ENCODE results near the gene SNRNP200.

SNRNP200 gene

GRCh38 chr2:96261328-96262003 lies 43.9 kb downstream of the SNRNP200 start:
- DNase-seq (ENCODE audit: low read depth in 1 of 2, low spot score in 1 of 2) = no peak
- Histone ChIP-seq H3K27me3 (ENCODE audit: insufficient read depth, poor library complexity, severe bottlenecking) (no peaks in the 10 kb centered on the region), H3K4me3 (replicated peaks; ENCODE audit: insufficient read depth, low read length) (no peak overlapping the region), H3K27ac (replicated peaks) (no peak overlapping the region)
- TF ChIP-seq GABPA (IDR thresholded peaks at IDR 0.05; ENCODE audit: low read depth) (no peak), REST (IDR thresholded peaks at IDR 0.05; ENCODE audit: insufficient replicate concordance, low read depth) (no peak), SPI1 (IDR thresholded peaks at IDR 0.05; ENCODE audit: borderline replicate concordance, low read depth) (no peak)

GRCh38 chr2:96260387-96261260 lies 44.7 kb downstream of the SNRNP200 start:
- no peak overlapping the region for H3K4me3 ChIP-seq (replicated peaks; ENCODE audit: insufficient read depth, low read length)
- H3K27me3 ChIP-seq (ENCODE audit: insufficient read depth, poor library complexity, severe bottlenecking) = no peaks in the 10 kb centered on the region
- H3K27ac ChIP-seq (replicated peaks) = peak overlapping the region; percentile 29
- DNase-seq (ENCODE audit: low read depth in 1 of 2, low spot score in 1 of 2) = peak; percentile 73 to 82
- no peak for TF ChIP-seq REST (IDR thresholded peaks at IDR 0.05; ENCODE audit: insufficient replicate concordance, low read depth)
- no peak for TF ChIP-seq GABPA (IDR thresholded peaks at IDR 0.05; ENCODE audit: low read depth)
- peak; percentile 28; the same call in 1 of the 2 replicates for TF ChIP-seq SPI1 (IDR thresholded peaks at IDR 0.05; ENCODE audit: borderline replicate concordance, low read depth)
- no peak for TF ChIP-seq POLR2AphosphoS5 (IDR thresholded peaks at IDR 0.05; ENCODE audit: low read depth)
- TF ChIP-seq CTCF (IDR thresholded peaks at IDR 0.05; ENCODE audit: insufficient read depth, low read length) = peak; percentile 67

GRCh38 chr2:96259497-96259921 lies 45.8 kb downstream of the SNRNP200 start:
- H3K4me3 ChIP-seq (replicated peaks; ENCODE audit: insufficient read depth, low read length) = no peak overlapping the region
- H3K27me3 ChIP-seq (ENCODE audit: insufficient read depth, poor library complexity, severe bottlenecking) = no peaks in the 10 kb centered on the region
- H3K27ac ChIP-seq (replicated peaks) = peak overlapping the region; percentile 29; the same call in 1 of the 2 replicates
- peak in 1 of 2 experiments; percentile 25 for DNase-seq (ENCODE audit: low read depth in 1 of 2, low spot score in 1 of 2)
- TF ChIP-seq GABPA (IDR thresholded peaks at IDR 0.05; ENCODE audit: low read depth) (no peak), SPI1 (IDR thresholded peaks at IDR 0.05; ENCODE audit: borderline replicate concordance, low read depth) (no peak), CTCF (IDR thresholded peaks at IDR 0.05; ENCODE audit: insufficient read depth, low read length) (no peak), POLR2AphosphoS5 (IDR thresholded peaks at IDR 0.05; ENCODE audit: low read depth) (no peak), REST (IDR thresholded peaks at IDR 0.05; ENCODE audit: insufficient replicate concordance, low read depth) (no peak)

Data from HL-60 (cell line).